ENCODE data around the gene SPO11. TPM values are rescaled to one million over a fixed set of nuclear protein-coding genes. Genes with fewer than 3 reads are reported as not detected.

SPO11 gene
- total and polyA plus RNA-seq, 9 of the 15 experiments (the other 6 are each of a cell fraction or from before 2014, with no cell fraction given), result not detected

DNA sequence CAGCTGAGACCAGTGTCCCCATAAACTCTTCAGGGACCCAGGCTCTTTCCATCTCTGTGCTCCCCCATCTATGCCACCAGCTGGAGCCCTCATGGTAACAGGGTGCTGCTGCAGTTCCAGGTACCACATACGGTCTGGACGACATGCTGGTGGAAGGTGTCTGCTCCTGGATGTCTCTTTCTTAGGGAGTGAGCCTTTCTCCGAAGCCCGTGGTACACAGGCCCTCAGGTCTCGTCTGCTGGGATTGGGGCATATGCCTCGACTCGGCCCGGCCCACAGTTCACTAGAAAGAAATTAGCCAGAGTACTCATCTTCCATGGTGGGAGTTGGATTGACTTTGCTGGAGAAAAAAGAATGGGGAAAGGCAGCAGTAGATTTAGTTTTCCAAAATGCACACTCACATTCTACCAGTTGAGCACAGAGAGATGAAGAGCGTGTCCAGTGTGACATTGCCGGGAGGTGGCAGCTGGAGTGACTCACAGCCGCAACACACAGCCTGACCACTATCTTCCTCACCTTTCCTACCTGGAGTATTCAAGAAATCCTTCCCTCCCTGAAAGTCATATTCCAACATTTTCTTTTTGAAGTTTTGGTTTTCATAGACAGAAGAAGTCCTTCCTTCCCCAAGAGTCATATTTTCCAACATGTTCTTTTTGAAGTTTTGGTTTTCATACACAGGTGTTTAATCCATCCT is 18.6 kb upstream of the SPO11 start:
- Histone ChIP-seq H2AFZ (ENCODE audit: low read depth, low read length) (no peak overlapping the region), H3K79me2 (ENCODE audit: control insufficient read depth, insufficient read depth, low read length) (no peaks in the 10 kb centered on the region), H3K4me1 (replicated peaks in 1 of 2; ENCODE audit: control insufficient read depth in 2 of 2, insufficient read depth in 2 of 2, low read length in 2 of 2) (no peaks in the 10 kb centered on the region), H3K27ac (ENCODE audit: extremely low read depth, low read depth, low read length) (no peak overlapping the region), H3K9ac (ENCODE audit: insufficient read depth in 1 of 2, low read depth in 2 of 2, low read length in 2 of 2) (no peak overlapping the region), H3K4me2 (ENCODE audit: insufficient read depth, low read length) (no peak overlapping the region), H3K9me1 (ENCODE audit: control insufficient read depth, insufficient read depth, low read length) (no peaks in the 10 kb centered on the region), H3K4me3 (no peak overlapping the region), H3K27me3 (ENCODE audit: control insufficient read depth in 2 of 2, insufficient read depth in 2 of 2, low read length in 2 of 2) (peaks cover 25 to 52% of the 10 kb centered on the region in 2 experiments), H3K36me3 (ENCODE audit: control insufficient read depth, insufficient read depth, low read length) (no peaks in the 10 kb centered on the region), H4K20me1 (replicated peaks; ENCODE audit: control insufficient read depth, insufficient read depth, low read length) (no peaks in the 10 kb centered on the region; the same call in 1 of the 2 replicates), H3K9me3 (replicated peaks; ENCODE audit: control insufficient read depth, insufficient read depth, low read depth, low read length) (no peaks in the 10 kb centered on the region)
- ChIA-PET CTCF (ENCODE audit: low intra/inter-chr PET ratio) (no interaction called here), POLR2A (interaction anchor here (0.6 kb wide), 1 partner anchor 9 kb away, joined by 3 read pairs; no protein-coding TSS in a partner anchor)
- no peak for FAIRE-seq
- in situ Hi-C loops (cut with MboI), result no loop called here
- WGBS (ENCODE audit: insufficient coverage, low coverage, missing lambda C conversion rate), result under 1% methylated on average over 11 of the region's 11 CpGs
- ATAC-seq, result no peak
- BruUV-seq (replicated peaks), result no TSS peak
- intact Hi-C loops (cut with micrococcal nuclease), result no loop called here
- no peak for DNase-seq (ENCODE audit: extremely low read depth in 1 of 4, low spot score in 3 of 4)
- TF ChIP-seq ZBTB26 (CRISPR knock-in tag; IDR thresholded peaks at IDR 0.05) (no peak), KLF13 (tag; IDR thresholded peaks at IDR 0.05; ENCODE audit: borderline replicate concordance, low read depth) (no peak), POLR2AphosphoS5 (IDR thresholded peaks at IDR 0.05; ENCODE audit: control insufficient read depth, insufficient read depth, low read depth, low read length) (no peak), CHCHD3 (CRISPR knock-in tag; IDR thresholded peaks at IDR 0.05) (no peak), ETV1 (tag; conservative IDR thresholded peaks at IDR 0.05; ENCODE audit: low read depth) (no peak), POLR3G (IDR thresholded peaks at IDR 0.05; ENCODE audit: extremely low read depth, insufficient read length, insufficient replicate concordance) (no peak), PHTF2 (CRISPR knock-in tag; IDR thresholded peaks at IDR 0.05) (no peak), THRAP3 (IDR thresholded peaks at IDR 0.05; ENCODE audit: borderline replicate concordance) (no peak), TRIM28 (IDR thresholded peaks at IDR 0.05) (no peak), RREB1 (CRISPR knock-in tag; IDR thresholded peaks at IDR 0.05) (no peak), PRMT5 (CRISPR knock-in tag; IDR thresholded peaks at IDR 0.05) (no peak)
- TF ChIP-seq, protein P1, sequence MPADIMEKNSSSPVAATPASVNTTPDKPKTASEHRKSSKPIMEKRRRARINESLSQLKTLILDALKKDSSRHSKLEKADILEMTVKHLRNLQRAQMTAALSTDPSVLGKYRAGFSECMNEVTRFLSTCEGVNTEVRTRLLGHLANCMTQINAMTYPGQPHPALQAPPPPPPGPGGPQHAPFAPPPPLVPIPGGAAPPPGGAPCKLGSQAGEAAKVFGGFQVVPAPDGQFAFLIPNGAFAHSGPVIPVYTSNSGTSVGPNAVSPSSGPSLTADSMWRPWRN (IDR thresholded peaks at IDR 0.05; ENCODE audit: low read depth), result no peak
- TF ChIP-seq, protein P2, sequence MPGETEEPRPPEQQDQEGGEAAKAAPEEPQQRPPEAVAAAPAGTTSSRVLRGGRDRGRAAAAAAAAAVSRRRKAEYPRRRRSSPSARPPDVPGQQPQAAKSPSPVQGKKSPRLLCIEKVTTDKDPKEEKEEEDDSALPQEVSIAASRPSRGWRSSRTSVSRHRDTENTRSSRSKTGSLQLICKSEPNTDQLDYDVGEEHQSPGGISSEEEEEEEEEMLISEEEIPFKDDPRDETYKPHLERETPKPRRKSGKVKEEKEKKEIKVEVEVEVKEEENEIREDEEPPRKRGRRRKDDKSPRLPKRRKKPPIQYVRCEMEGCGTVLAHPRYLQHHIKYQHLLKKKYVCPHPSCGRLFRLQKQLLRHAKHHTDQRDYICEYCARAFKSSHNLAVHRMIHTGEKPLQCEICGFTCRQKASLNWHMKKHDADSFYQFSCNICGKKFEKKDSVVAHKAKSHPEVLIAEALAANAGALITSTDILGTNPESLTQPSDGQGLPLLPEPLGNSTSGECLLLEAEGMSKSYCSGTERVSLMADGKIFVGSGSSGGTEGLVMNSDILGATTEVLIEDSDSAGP (CRISPR knock-in tag; IDR thresholded peaks at IDR 0.05), result no peak
